CD4-positive, alpha-beta T cell treated with Interleukin-12 subunit alpha and Interleukin-12 subunit beta, for 1 hour (primary cell): ENCODE data around the gene ETV6.
"Not testable (repeated sequence)": the region's sequence is repeated elsewhere in the genome, so short reads cannot be mapped to it uniquely, and the experiment has no call there.

Experiments used
- DNase-seq: peaks from one replicate; pipeline ENCODE4 v3.0.0-alpha.2; 2020

The ETV6 gene

GRCh38 chr12:11672256-11673191 is 23.1 kb downstream of the ETV6 start:
- DNase-seq = no peak

GRCh38 chr12:11673666-11674461 is 24.4 kb downstream of the ETV6 start:
- no peak for DNase-seq

- DNase-seq = no peak
Measured at GRCh38 chr12:11674894-11675390, 25.5 kb downstream of the ETV6 start.

GRCh38 chr12:11676052-11676451 is 26.6 kb downstream of the ETV6 start:
- DNase-seq = no peak

GRCh38 chr12:11677093-11677492 is 27.6 kb downstream of the ETV6 start:
- DNase-seq = no peak

DNA sequence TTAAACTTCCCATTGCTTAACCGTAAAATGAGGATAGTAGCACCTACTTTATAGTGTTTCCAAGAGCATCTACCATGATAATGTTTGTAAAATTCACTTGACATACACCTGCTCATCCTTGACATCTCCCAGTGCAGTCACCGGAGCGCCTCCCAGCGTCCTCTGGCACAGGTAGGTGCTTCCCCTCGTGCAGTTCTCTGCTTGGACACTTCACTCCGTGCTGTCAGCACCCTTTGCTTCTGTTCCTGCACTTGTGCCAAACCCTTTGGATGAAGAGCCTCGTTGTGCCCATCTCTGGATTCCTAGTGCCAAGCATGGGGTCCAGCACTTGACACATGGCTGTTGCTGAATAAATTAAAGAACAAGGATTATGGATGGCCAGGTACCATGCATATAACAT is 28.3 kb downstream of the ETV6 start:
- DNase-seq = no peak

DNA sequence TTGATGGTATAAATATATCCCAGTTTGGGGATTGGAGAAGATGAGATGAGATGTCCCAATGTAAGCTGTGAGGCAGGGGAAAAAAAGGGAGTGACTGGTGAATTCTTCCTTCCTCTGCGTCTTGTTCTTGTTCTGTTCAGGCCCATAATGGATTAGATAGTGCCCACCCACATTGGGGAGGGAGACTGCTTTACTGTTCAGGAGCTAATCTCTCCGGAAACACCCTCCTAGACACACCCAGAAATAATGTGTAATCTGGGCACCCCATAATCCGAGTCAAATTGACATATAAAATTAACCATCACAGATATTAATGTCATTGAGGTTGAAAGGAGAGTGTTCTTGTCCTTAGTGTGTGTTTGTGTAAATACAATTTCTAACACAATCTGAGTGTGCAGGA is 29.3 kb downstream of the ETV6 start:
- no peak for DNase-seq

- DNase-seq = no peak
Measured at GRCh38 chr12:11681207-11681606, 31.7 kb downstream of the ETV6 start.

GRCh38 chr12:11681695-11682094 is 32.2 kb downstream of the ETV6 start:
- DNase-seq = not testable (repeated sequence)

GRCh38 chr12:11684393-11684792 is 34.9 kb downstream of the ETV6 start:
- no peak for DNase-seq

DNA sequence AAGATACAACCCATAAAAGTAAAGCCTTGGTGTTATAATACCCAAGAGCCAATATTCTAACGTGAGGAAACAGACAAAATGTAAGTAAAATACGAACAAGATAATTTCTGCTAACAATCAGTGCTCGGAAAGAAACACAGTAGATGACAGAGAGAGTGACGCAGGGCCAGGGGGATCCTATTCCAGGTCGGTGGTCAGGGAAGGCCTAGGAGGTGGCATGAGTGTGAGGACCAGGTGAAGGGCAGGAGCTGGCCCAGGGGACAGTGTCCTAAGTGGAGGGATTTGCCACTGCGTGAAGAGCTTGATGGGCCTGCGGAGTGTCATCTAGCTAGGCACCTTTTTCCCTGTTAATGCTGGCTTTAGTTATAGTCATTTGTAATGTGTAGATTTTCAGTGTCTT is 35.3 kb downstream of the ETV6 start:
- DNase-seq = no peak

- DNase-seq = no peak
Measured at GRCh38 chr12:11685316-11685715, 35.8 kb downstream of the ETV6 start.

- no peak for DNase-seq
Measured at GRCh38 chr12:11685716-11686115, 36.2 kb downstream of the ETV6 start.

- DNase-seq = no peak
Measured at GRCh38 chr12:11686120-11686519, 36.6 kb downstream of the ETV6 start.

DNA sequence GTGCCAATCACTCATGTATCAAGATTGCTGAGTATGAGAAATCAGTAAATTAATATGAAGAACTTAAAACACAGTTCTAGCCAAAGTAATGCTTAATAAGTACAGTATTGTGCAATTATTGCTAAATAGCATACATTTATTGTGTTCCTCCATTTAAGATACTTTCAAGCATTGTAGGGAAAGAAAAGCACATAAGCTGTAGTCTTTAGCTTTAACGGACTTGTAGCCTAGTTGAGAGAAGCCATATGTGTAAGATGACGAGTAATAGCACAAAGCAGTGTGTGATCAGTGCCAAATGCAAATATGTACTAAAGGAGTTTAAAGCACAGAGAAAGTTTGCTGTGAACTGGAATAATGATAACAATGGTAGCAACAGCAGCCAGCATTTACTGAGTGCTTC is 38.1 kb downstream of the ETV6 start:
- no peak for DNase-seq

- DNase-seq = no peak
Measured at GRCh38 chr12:11688379-11688778, 38.9 kb downstream of the ETV6 start.

DNA sequence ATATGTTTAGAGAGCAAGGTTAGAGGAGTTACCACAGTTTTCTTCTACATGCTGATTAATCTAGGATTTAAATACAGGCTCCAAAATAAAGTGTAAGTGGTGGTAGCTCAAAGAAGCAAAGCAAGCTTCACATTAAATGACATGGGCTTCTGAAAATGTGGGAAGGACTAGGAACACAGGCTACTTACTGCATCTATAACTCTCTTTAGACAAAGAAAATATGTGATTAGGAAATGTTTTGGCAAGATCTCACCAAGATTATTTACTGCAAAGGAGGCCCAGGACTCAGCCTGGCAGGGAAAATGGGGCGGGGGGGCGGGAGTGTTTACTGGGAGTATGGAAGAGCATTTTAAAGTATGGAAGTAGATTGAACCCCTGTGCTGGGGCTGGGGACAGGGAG is 39.4 kb downstream of the ETV6 start:
- no peak for DNase-seq

DNA sequence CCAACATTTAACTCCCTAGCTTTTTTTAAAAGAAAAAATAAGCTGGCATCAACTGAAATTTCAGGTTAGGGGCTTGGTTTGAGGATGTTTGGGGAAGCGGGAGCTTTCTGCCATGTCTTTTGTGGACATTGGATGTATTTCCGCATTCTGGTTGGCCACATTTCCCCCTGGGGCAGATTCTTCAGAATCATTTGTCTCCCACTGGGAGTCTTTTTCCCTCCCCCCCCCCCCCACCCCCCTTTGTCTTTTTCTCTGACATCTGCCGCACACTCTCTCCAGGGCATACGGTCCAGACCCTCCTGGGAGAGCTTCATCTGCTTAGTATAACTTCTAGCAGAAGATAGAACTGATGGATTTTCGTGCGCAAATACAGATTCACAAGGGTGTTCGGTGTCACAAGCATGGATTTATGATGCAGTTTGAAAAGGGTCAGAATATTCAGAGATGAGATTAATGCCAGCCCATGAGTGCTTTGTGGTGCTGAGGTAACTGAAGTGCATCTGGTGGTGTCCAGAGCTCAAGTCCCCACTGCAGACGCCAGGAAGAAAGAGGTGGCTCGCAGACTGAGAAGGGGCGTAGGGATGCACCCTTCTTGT is 40.2 kb downstream of the ETV6 start:
- DNase-seq = no peak

GRCh38 chr12:11693067-11693466 is 43.6 kb downstream of the ETV6 start:
- no peak for DNase-seq

GRCh38 chr12:11693601-11694000 is 44.1 kb downstream of the ETV6 start:
- DNase-seq = no peak

- DNase-seq = no peak
Measured at GRCh38 chr12:11694528-11694927, 45.1 kb downstream of the ETV6 start.

DNA sequence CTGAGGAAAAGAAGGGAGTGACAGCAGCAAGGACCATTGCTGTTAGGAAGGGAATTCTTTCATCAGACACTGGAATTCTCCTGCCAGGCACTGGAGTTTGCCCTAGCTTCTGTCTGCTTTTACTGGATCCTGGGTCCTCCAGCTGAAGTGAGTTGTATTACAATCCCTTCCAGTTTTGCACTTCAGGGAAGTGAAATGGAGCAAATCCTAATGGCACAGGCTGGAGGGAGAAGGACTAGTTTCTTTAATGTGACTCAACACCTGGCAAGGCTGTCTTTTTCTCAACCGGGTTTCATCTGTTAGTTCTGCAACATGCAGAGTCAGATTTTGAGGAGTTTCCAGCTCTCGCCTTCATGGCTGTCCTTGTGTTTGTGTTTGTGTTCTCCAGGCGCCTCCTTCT is 45.8 kb downstream of the ETV6 start:
- no peak for DNase-seq

- DNase-seq = no peak
Measured at GRCh38 chr12:11696084-11696483, 46.6 kb downstream of the ETV6 start.

GRCh38 chr12:11697131-11697530 is 47.7 kb downstream of the ETV6 start:
- DNase-seq = no peak
